PC-9 (cell line): ENCODE results near the gene KIF3C.

Experiments used
- EZH2 ChIP-seq: fragments of 200-600 bp; sonication (generic); IDR thresholded peaks from 2 replicates; pipeline ENCODE4 v1.8.0; 2017; ENCODE audit warnings: antibody characterized with exemption, low read depth
- TF ChIP-seq, protein P1 (sequence below): fragments of 200-600 bp; sonication (generic); conservative IDR thresholded peaks from 2 replicates; pipeline ENCODE4 v1.6.1; 2017; ENCODE audit warnings: mixed run types, antibody characterized with exemption, mild to moderate bottlenecking, moderate library complexity

DNA sequence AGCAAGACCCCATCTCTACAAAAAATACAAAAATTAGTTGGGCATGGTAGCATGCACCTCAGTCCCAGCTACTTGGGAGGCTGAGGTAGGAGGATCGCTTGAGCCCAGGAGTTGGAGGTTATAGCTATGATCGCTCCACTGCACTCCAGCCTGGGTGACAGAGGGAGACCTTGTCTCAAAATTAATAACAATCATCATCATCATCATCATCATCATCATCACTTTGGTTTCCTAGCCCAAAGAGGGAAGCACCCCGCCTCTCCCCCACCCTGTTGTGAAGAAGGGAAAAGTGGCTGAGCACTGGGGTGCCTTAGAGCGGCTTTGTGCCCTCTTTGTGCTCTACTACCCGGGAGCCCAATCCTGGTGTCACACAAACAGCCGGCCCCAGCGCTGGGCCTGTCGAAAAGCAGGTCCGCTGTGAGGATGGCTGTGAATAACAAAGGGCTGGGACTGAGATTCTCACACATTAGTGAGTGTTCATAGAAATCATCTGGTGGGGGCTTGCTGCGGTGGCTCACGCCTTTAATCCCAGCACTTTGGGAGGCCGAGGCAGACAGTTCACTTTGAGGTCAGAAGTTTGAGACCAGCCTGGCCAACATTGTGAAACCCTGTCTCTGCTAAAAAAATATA is 61.4 kb downstream of the KIF3C start:
- TF ChIP-seq, protein P1, sequence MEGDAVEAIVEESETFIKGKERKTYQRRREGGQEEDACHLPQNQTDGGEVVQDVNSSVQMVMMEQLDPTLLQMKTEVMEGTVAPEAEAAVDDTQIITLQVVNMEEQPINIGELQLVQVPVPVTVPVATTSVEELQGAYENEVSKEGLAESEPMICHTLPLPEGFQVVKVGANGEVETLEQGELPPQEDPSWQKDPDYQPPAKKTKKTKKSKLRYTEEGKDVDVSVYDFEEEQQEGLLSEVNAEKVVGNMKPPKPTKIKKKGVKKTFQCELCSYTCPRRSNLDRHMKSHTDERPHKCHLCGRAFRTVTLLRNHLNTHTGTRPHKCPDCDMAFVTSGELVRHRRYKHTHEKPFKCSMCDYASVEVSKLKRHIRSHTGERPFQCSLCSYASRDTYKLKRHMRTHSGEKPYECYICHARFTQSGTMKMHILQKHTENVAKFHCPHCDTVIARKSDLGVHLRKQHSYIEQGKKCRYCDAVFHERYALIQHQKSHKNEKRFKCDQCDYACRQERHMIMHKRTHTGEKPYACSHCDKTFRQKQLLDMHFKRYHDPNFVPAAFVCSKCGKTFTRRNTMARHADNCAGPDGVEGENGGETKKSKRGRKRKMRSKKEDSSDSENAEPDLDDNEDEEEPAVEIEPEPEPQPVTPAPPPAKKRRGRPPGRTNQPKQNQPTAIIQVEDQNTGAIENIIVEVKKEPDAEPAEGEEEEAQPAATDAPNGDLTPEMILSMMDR: no peak
- no peak for TF ChIP-seq EZH2
